ENCODE data around the gene BST1. TPM values are rescaled to one million over a fixed set of nuclear protein-coding genes. Genes with fewer than 3 reads are reported as not detected.

BST1 gene
- total RNA-seq, 1 donor from 2014 or later = 0.45 TPM

GRCh38 chr4:15746110-15746509, 43.2 kb downstream of the BST1 start:
- DNase-seq (ENCODE audit: low spot score) = no peak
- no peaks in the 10 kb centered on the region for H3K9me3 ChIP-seq (ENCODE audit: low read depth)

GRCh38 chr4:15749001-15749400, 46.1 kb downstream of the BST1 start:
- Histone ChIP-seq H3F3A (ENCODE audit: low read depth) (no peaks in the 10 kb centered on the region), H3K79me2 (ENCODE audit: low read depth) (no peaks in the 10 kb centered on the region), H3K4me1 (peaks cover 2% of the 10 kb centered on the region), H3K9ac (no peak overlapping the region), H3K27me3 (no peaks in the 10 kb centered on the region), H3K9me3 (ENCODE audit: low read depth) (no peaks in the 10 kb centered on the region), H4K20me1 (ENCODE audit: low read depth) (no peaks in the 10 kb centered on the region), H3K4me3 (no peak overlapping the region), H2AFZ (replicated peaks) (no peak overlapping the region), H3K27ac (no peak overlapping the region), H3K4me2 (no peak overlapping the region), H3K36me3 (no peaks in the 10 kb centered on the region)
- no peak for TF ChIP-seq EZH2 (IDR thresholded peaks at IDR 0.05)
- TF ChIP-seq EZH2phosphoT487 (IDR thresholded peaks at IDR 0.05) = no peak
- no peak for TF ChIP-seq CTCF (IDR thresholded peaks at IDR 0.05)
- Mint-ChIP-seq H3K27ac (no peak overlapping the region), H3K4me3 (no peak overlapping the region), H3K4me1 (peaks cover 2% of the 10 kb centered on the region), H3K36me3 (no peaks in the 10 kb centered on the region), H3K27me3 (ENCODE audit: insufficient read depth, low read depth) (peaks cover 2% of the 10 kb centered on the region), H3K9me3 (peaks cover 2% of the 10 kb centered on the region)
- DNase-seq (ENCODE audit: low spot score) = no peak

More at GRCh38 chr4:15746110-15746509, 43.2 kb downstream of the BST1 start:
- H3K27me3 Mint-ChIP-seq (ENCODE audit: insufficient read depth, low read depth) = peaks cover 2% of the 10 kb centered on the region
- H4K20me1 ChIP-seq (ENCODE audit: low read depth) = no peaks in the 10 kb centered on the region
- H3K79me2 ChIP-seq (ENCODE audit: low read depth) = no peaks in the 10 kb centered on the region
- no peaks in the 10 kb centered on the region for H3K36me3 ChIP-seq
- H3K4me3 Mint-ChIP-seq = no peak overlapping the region
- no peaks in the 10 kb centered on the region for H3K36me3 Mint-ChIP-seq
- H3K4me3 ChIP-seq = no peak overlapping the region
- TF ChIP-seq EZH2phosphoT487 (IDR thresholded peaks at IDR 0.05) = no peak
- H3K9ac ChIP-seq = no peak overlapping the region
- H3K4me1 Mint-ChIP-seq = peaks cover 2% of the 10 kb centered on the region
- peaks cover 7% of the 10 kb centered on the region for H3K9me3 Mint-ChIP-seq
- H3K27ac Mint-ChIP-seq = no peak overlapping the region
- H3K27me3 ChIP-seq = no peaks in the 10 kb centered on the region
- no peak overlapping the region for H2AFZ ChIP-seq (replicated peaks)
- no peak overlapping the region for H3K4me2 ChIP-seq
- H3K4me1 ChIP-seq = peaks cover 3% of the 10 kb centered on the region
- no peaks in the 10 kb centered on the region for H3F3A ChIP-seq (ENCODE audit: low read depth)
- no peak overlapping the region for H3K27ac ChIP-seq

GRCh38 chr4:15751153-15751552, 48.3 kb downstream of the BST1 start:
- H3K4me3 ChIP-seq = no peak overlapping the region
- no peaks in the 10 kb centered on the region for H4K20me1 ChIP-seq (ENCODE audit: low read depth)
- peaks cover 2% of the 10 kb centered on the region for H3K4me1 Mint-ChIP-seq
- no peak overlapping the region for H3K4me3 Mint-ChIP-seq
- no peak for TF ChIP-seq CTCF (IDR thresholded peaks at IDR 0.05)
- no peak for TF ChIP-seq EZH2phosphoT487 (IDR thresholded peaks at IDR 0.05)
- TF ChIP-seq EZH2 (IDR thresholded peaks at IDR 0.05) = no peak
- no peaks in the 10 kb centered on the region for H3K79me2 ChIP-seq (ENCODE audit: low read depth)
- H3K9me3 ChIP-seq (ENCODE audit: low read depth) = no peaks in the 10 kb centered on the region
- H2AFZ ChIP-seq (replicated peaks) = no peak overlapping the region
- H3K27me3 Mint-ChIP-seq (ENCODE audit: insufficient read depth, low read depth) = peaks cover 2% of the 10 kb centered on the region
- H3K4me1 ChIP-seq = no peaks in the 10 kb centered on the region
- H3K36me3 ChIP-seq = no peaks in the 10 kb centered on the region
- no peak overlapping the region for H3K9ac ChIP-seq
- H3K9me3 Mint-ChIP-seq = no peaks in the 10 kb centered on the region
- no peaks in the 10 kb centered on the region for H3K27me3 ChIP-seq
- no peak for DNase-seq (ENCODE audit: low spot score)
- H3K36me3 Mint-ChIP-seq = no peaks in the 10 kb centered on the region
- no peak overlapping the region for H3K27ac ChIP-seq
- no peak overlapping the region for H3K27ac Mint-ChIP-seq
- no peak overlapping the region for H3K4me2 ChIP-seq
- H3F3A ChIP-seq (ENCODE audit: low read depth) = no peaks in the 10 kb centered on the region

GRCh38 chr4:15753081-15753480, 50.2 kb downstream of the BST1 start:
- H3K36me3 Mint-ChIP-seq = no peaks in the 10 kb centered on the region
- Histone ChIP-seq H3K4me1 (no peaks in the 10 kb centered on the region), H3K36me3 (no peaks in the 10 kb centered on the region), H4K20me1 (ENCODE audit: low read depth) (no peaks in the 10 kb centered on the region), H3K9ac (no peak overlapping the region), H3K79me2 (ENCODE audit: low read depth) (no peaks in the 10 kb centered on the region), H3K27ac (no peak overlapping the region), H3K9me3 (ENCODE audit: low read depth) (no peaks in the 10 kb centered on the region), H3F3A (ENCODE audit: low read depth) (no peaks in the 10 kb centered on the region), H3K27me3 (no peaks in the 10 kb centered on the region), H3K4me2 (no peak overlapping the region), H2AFZ (replicated peaks) (no peak overlapping the region), H3K4me3 (no peak overlapping the region)
- H3K27ac Mint-ChIP-seq = no peak overlapping the region
- H3K27me3 Mint-ChIP-seq (ENCODE audit: insufficient read depth, low read depth) = peaks cover 2% of the 10 kb centered on the region
- TF ChIP-seq EZH2phosphoT487 (IDR thresholded peaks at IDR 0.05) (no peak), EZH2 (IDR thresholded peaks at IDR 0.05) (no peak), CTCF (IDR thresholded peaks at IDR 0.05) (no peak)
- H3K4me3 Mint-ChIP-seq = no peak overlapping the region
- DNase-seq (ENCODE audit: low spot score) = no peak
- peaks cover 2% of the 10 kb centered on the region for H3K4me1 Mint-ChIP-seq
- no peaks in the 10 kb centered on the region for H3K9me3 Mint-ChIP-seq

All from neural progenitor cell (in vitro differentiated cells).